HepG2 (cell line): ENCODE measurements around the gene ADAT3. TPM values are rescaled to one million over a fixed set of nuclear protein-coding genes. Genes with fewer than 3 reads are reported as not detected.
A peak's percentile ranks its signal among the peaks of the same experiment; 100 is the strongest.

Experiments
- CEBPB ChIP-seq: IDR thresholded peaks from 2 replicates; pipeline ENCODE4 v1.6.1; 2011; ENCODE audit warnings: low read depth, low read length, improper control_type of control experiment, borderline replicate concordance
- FOXO1 ChIP-seq: sonication (generic); formaldehyde crosslinking; IDR thresholded peaks from 2 replicates; pipeline ENCODE4 v1.4.0; 2020; ENCODE audit warnings: missing genetic modification reagents
- HHEX ChIP-seq: IDR thresholded peaks from 2 replicates; pipeline ENCODE4 v1.6.1; 2016; ENCODE audit warnings: control low read depth
- SAFB2 ChIP-seq: sonication (generic); formaldehyde crosslinking; IDR thresholded peaks from 2 replicates; pipeline ENCODE4 v1.5.1; 2020; ENCODE audit warnings: missing genetic modification reagents, low read depth, mild to moderate bottlenecking, borderline replicate concordance
- SP140L ChIP-seq: sonication (generic); formaldehyde crosslinking; IDR thresholded peaks from 2 replicates; pipeline ENCODE4 v1.4.0; 2020; ENCODE audit warnings: missing genetic modification reagents, borderline replicate concordance
- TEAD2 ChIP-seq: sonication (generic); formaldehyde crosslinking; IDR thresholded peaks from 2 replicates; pipeline ENCODE4 v1.9.0; 2021; ENCODE audit warnings: missing genetic modification reagents
- TFDP2 ChIP-seq: sonication (generic); formaldehyde crosslinking; IDR thresholded peaks from 2 replicates; pipeline ENCODE4 v1.4.0; 2020; ENCODE audit warnings: missing genetic modification reagents
- THAP9 ChIP-seq: sonication (generic); formaldehyde crosslinking; IDR thresholded peaks from 2 replicates; pipeline ENCODE4; 2020; ENCODE audit warnings: missing genetic modification reagents, mild to moderate bottlenecking, borderline replicate concordance
- ZBTB7A ChIP-seq: sonication (generic); formaldehyde crosslinking; IDR thresholded peaks from 2 replicates; pipeline ENCODE4 v1.8.0; 2022; ENCODE audit warnings: mild to moderate bottlenecking, missing genetic modification reagents
- ZBTB8A ChIP-seq: sonication (generic); formaldehyde crosslinking; IDR thresholded peaks from 2 replicates; pipeline ENCODE4 v1.4.0; 2020; ENCODE audit warnings: mild to moderate bottlenecking, low read depth, missing genetic modification reagents, borderline replicate concordance
- ZFAT ChIP-seq: sonication (generic); formaldehyde crosslinking; conservative IDR thresholded peaks from 2 replicates; pipeline ENCODE4 v1.8.1; 2023; ENCODE audit warnings: missing genetic modification reagents, inconsistent platforms
- ZMAT3 ChIP-seq: sonication (generic); formaldehyde crosslinking; conservative IDR thresholded peaks from 2 replicates; pipeline ENCODE4 v1.7.0; 2021; ENCODE audit warnings: missing genetic modification reagents
- ZNF3 ChIP-seq: IDR thresholded peaks from 2 replicates; pipeline ENCODE4 v1.7.0; 2017; ENCODE audit warnings: inconsistent platforms
- ZNF547 ChIP-seq: sonication (generic); formaldehyde crosslinking; IDR thresholded peaks from 2 replicates; pipeline ENCODE4 v1.5.1; 2020; ENCODE audit warnings: mild to moderate bottlenecking, missing genetic modification reagents
- ZNF556 ChIP-seq: sonication (generic); formaldehyde crosslinking; IDR thresholded peaks from 2 replicates; pipeline ENCODE4 v1.4.0; 2020; ENCODE audit warnings: mild to moderate bottlenecking, missing genetic modification reagents, borderline replicate concordance
- ZNF607 ChIP-seq: sonication (generic); formaldehyde crosslinking; IDR thresholded peaks from 2 replicates; pipeline ENCODE4 v1.5.1; 2020; ENCODE audit warnings: missing genetic modification reagents, mild to moderate bottlenecking, borderline replicate concordance
- ZNF792 ChIP-seq: IDR thresholded peaks from 2 replicates; pipeline ENCODE4 v1.6.1; 2016
- polyA plus RNA-seq, 8 experiments: library from polyadenylated mRNA; depleted of rRNA in 3 of 8; stranded (reverse) in 7 of 8; unstranded in 1 of 8; fragments of >200 nt; fragmentation: Illumina TruSeq in 4 of 8; extraction: Trizol in 4 of 8; gene quantifications; 2 replicates each; pipeline versions ENCODE4 v1.2.1 to v1.2.3, GENCODE V29; 2011 to 2016; ENCODE audit warnings: low read depth in 4 of 8, missing spikeins in 1 of 8, mixed read lengths in 1 of 8; ENCODE audit not compliant: insufficient read depth in 1 of 8
- total RNA-seq, 5 experiments: library from RNA; depleted of rRNA; stranded (reverse); fragments of >200 nt; fragmentation: Illumina TruSeq; extraction: Trizol; gene quantifications; 2 replicates each; pipeline ENCODE4 v1.2.3, GENCODE V29; 2016; ENCODE audit warnings: low read depth in 1 of 5
- TF ChIP-seq, protein P1 (sequence below): IDR thresholded peaks from 2 replicates; pipeline ENCODE4 v1.6.1; 2016; ENCODE audit warnings: low read depth, control low read depth
- TF ChIP-seq, protein P2 (sequence below): sonication (generic); formaldehyde crosslinking; IDR thresholded peaks from 2 replicates; pipeline ENCODE4 v1.4.0; 2020; ENCODE audit warnings: missing genetic modification reagents

ADAT3 gene
- total and polyA plus RNA-seq, 2 of the 13 experiments (the other 11 are each of a cell fraction or from before 2014, with no cell fraction given): 0.95 to 3.5 TPM

GRCh38 chr19:1905863-1906375 is 720 bp downstream of the ADAT3 start (continued):
- no peak for TF ChIP-seq ZNF607 (CRISPR knock-in tag)
- 0 out of 2 replicates have a peak, but pooled peaks have one; percentile 11 for TF ChIP-seq ZNF547 (CRISPR knock-in tag)
- TF ChIP-seq, protein P1, sequence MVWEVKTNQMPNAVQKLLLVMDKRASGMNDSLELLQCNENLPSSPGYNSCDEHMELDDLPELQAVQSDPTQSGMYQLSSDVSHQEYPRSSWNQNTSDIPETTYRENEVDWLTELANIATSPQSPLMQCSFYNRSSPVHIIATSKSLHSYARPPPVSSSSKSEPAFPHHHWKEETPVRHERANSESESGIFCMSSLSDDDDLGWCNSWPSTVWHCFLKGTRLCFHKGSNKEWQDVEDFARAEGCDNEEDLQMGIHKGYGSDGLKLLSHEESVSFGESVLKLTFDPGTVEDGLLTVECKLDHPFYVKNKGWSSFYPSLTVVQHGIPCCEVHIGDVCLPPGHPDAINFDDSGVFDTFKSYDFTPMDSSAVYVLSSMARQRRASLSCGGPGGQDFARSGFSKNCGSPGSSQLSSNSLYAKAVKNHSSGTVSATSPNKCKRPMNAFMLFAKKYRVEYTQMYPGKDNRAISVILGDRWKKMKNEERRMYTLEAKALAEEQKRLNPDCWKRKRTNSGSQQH (CRISPR knock-in tag): no peak
- TF ChIP-seq ZBTB7A (CRISPR knock-in tag): no peak
- peak; percentile 44; the same call in 1 of the 2 replicates for TF ChIP-seq ZMAT3 (CRISPR knock-in tag)
- TF ChIP-seq, protein P2, sequence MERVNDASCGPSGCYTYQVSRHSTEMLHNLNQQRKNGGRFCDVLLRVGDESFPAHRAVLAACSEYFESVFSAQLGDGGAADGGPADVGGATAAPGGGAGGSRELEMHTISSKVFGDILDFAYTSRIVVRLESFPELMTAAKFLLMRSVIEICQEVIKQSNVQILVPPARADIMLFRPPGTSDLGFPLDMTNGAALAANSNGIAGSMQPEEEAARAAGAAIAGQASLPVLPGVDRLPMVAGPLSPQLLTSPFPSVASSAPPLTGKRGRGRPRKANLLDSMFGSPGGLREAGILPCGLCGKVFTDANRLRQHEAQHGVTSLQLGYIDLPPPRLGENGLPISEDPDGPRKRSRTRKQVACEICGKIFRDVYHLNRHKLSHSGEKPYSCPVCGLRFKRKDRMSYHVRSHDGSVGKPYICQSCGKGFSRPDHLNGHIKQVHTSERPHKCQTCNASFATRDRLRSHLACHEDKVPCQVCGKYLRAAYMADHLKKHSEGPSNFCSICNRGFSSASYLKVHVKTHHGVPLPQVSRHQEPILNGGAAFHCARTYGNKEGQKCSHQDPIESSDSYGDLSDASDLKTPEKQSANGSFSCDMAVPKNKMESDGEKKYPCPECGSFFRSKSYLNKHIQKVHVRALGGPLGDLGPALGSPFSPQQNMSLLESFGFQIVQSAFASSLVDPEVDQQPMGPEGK (CRISPR knock-in tag): no peak
- no peak for TF ChIP-seq FOXO1 (CRISPR knock-in tag)
- no peak for TF ChIP-seq TEAD2
- TF ChIP-seq SAFB2 (CRISPR knock-in tag): no peak
- no peak for TF ChIP-seq TFDP2
- TF ChIP-seq ZNF3 (CRISPR knock-in tag): no peak
- TF ChIP-seq SP140L: no peak
- peak; percentile 42; the same call in 1 of the 2 replicates for TF ChIP-seq THAP9
- TF ChIP-seq ZNF556 (CRISPR knock-in tag): no peak
- no peak for TF ChIP-seq ZBTB8A (CRISPR knock-in tag)
- no peak for TF ChIP-seq ZFAT (CRISPR knock-in tag)
- TF ChIP-seq HHEX (CRISPR knock-in tag): peak; percentile 8; the same call in 1 of the 2 replicates
- TF ChIP-seq CEBPB: no peak
- TF ChIP-seq ZNF792: no peak
